HepG2 (cell line): ENCODE measurements around the gene FUT1.

ENCODE experiments used
- POLR2A ChIP-seq, 2 experiments: IDR thresholded peaks; 2 replicates each; pipeline ENCODE4 v1.6.1; 2011; ENCODE audit warnings: low read depth in 2 of 2, low read length in 2 of 2, mild to moderate bottlenecking in 1 of 2, moderate library complexity in 1 of 2; ENCODE audit not compliant: insufficient read depth in 1 of 2
- RFX5 ChIP-seq: IDR thresholded peaks from 2 replicates; pipeline ENCODE4 v1.6.1; 2011; ENCODE audit warnings: low read depth, low read length, improper control_type of control experiment
- ZNF550 ChIP-seq: sonication (generic); formaldehyde crosslinking; IDR thresholded peaks from 2 replicates; pipeline ENCODE4 v1.4.0; 2020; ENCODE audit warnings: mild to moderate bottlenecking, missing genetic modification reagents, borderline replicate concordance

- TF ChIP-seq ZNF550 (CRISPR knock-in tag) (no peak), RFX5 (no peak), POLR2A (IDR thresholded peaks at IDR 0.05; ENCODE audit: insufficient read depth in 1 of 2, low read depth in 2 of 2, low read length in 2 of 2) (no peak)
Measured at GRCh38 chr19:48755084-48755641, 2.7 kb upstream of the FUT1 start, which contains the start of gene FGF21.
